Stimulated activated CD4-positive, alpha-beta T cell treated with anti-CD3 and anti-CD28 coated beads, Interleukin-15, amount 100 ng/mL, for 48 hours (primary cell): ENCODE results near the gene FSIP1.
"Not testable (repeated sequence)": the region's sequence is repeated elsewhere in the genome, so short reads cannot be mapped to it uniquely, and the experiment has no call there.

ENCODE experiments used
- DNase-seq, 2 donors: peaks; one replicate each; pipeline ENCODE4 v3.0.0-alpha.2; 2020; ENCODE audit warnings: low read depth in 2 of 2

Gene FSIP1

GRCh38 chr15:39782441-39783138 is at the start of gene FSIP1:
TSS of gene FSIP1 (minus strand) at chr15:39782841. CDS start at chr15:39776524, 6,317 bp downstream.
- peak; percentile 93 for DNase-seq

GRCh38 chr15:39830166-39830565 is 47.5 kb upstream of the FSIP1 start:
- DNase-seq: no peak

GRCh38 chr15:39828374-39828931 is 45.8 kb upstream of the FSIP1 start:
- DNase-seq: no peak

- DNase-seq: no peak
Observed at GRCh38 chr15:39826975-39827374, 44.3 kb upstream of the FSIP1 start.

GRCh38 chr15:39823634-39824033 is 41.0 kb upstream of the FSIP1 start:
- DNase-seq: no peak

- no peak for DNase-seq
Observed at GRCh38 chr15:39820050-39820602, 37.5 kb upstream of the FSIP1 start.

GRCh38 chr15:39819533-39819932 is 36.9 kb upstream of the FSIP1 start:
- no peak for DNase-seq

GRCh38 chr15:39817892-39818291 is 35.3 kb upstream of the FSIP1 start:
- no peak for DNase-seq

GRCh38 chr15:39814489-39814888 is 31.8 kb upstream of the FSIP1 start:
- no peak for DNase-seq

- not testable (repeated sequence) for DNase-seq
Observed at GRCh38 chr15:39812651-39813050, 30.0 kb upstream of the FSIP1 start.

GRCh38 chr15:39808909-39809308 is 26.3 kb upstream of the FSIP1 start:
- no peak for DNase-seq

GRCh38 chr15:39807791-39808190 is 25.1 kb upstream of the FSIP1 start:
- DNase-seq: no peak

- DNase-seq: no peak
Observed at GRCh38 chr15:39804026-39804425, 21.4 kb upstream of the FSIP1 start.

- DNase-seq: no peak
Observed at GRCh38 chr15:39803016-39803415, 20.4 kb upstream of the FSIP1 start.

GRCh38 chr15:39801641-39802309 is 19.1 kb upstream of the FSIP1 start:
- no peak for DNase-seq

- DNase-seq: no peak
Observed at GRCh38 chr15:39799552-39800011, 16.9 kb upstream of the FSIP1 start.

GRCh38 chr15:39798382-39798781 is 15.7 kb upstream of the FSIP1 start:
- no peak for DNase-seq

GRCh38 chr15:39797407-39797806 is 14.8 kb upstream of the FSIP1 start:
- DNase-seq: no peak

GRCh38 chr15:39796601-39797000 is 14.0 kb upstream of the FSIP1 start:
- no peak for DNase-seq

- DNase-seq: no peak
Observed at GRCh38 chr15:39795486-39795885, 12.8 kb upstream of the FSIP1 start.

GRCh38 chr15:39794954-39795353 is 12.3 kb upstream of the FSIP1 start:
- no peak for DNase-seq

- no peak for DNase-seq
Observed at GRCh38 chr15:39793923-39794322, 11.3 kb upstream of the FSIP1 start.

- no peak for DNase-seq
Observed at GRCh38 chr15:39792844-39793335, 10.2 kb upstream of the FSIP1 start.
